GM12872 (cell line): Measurements from ENCODE around the gene MFSD8.

Source experiments
- TF ChIP-seq, protein P1 (sequence below): IDR thresholded peaks from 3 replicates; pipeline ENCODE4 v1.5.1; 2011; ENCODE audit warnings: low read depth, mild to moderate bottlenecking, low read length, moderate library complexity; ENCODE audit not compliant: insufficient read depth

MFSD8 gene, protein sequence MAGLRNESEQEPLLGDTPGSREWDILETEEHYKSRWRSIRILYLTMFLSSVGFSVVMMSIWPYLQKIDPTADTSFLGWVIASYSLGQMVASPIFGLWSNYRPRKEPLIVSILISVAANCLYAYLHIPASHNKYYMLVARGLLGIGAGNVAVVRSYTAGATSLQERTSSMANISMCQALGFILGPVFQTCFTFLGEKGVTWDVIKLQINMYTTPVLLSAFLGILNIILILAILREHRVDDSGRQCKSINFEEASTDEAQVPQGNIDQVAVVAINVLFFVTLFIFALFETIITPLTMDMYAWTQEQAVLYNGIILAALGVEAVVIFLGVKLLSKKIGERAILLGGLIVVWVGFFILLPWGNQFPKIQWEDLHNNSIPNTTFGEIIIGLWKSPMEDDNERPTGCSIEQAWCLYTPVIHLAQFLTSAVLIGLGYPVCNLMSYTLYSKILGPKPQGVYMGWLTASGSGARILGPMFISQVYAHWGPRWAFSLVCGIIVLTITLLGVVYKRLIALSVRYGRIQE

DNA sequence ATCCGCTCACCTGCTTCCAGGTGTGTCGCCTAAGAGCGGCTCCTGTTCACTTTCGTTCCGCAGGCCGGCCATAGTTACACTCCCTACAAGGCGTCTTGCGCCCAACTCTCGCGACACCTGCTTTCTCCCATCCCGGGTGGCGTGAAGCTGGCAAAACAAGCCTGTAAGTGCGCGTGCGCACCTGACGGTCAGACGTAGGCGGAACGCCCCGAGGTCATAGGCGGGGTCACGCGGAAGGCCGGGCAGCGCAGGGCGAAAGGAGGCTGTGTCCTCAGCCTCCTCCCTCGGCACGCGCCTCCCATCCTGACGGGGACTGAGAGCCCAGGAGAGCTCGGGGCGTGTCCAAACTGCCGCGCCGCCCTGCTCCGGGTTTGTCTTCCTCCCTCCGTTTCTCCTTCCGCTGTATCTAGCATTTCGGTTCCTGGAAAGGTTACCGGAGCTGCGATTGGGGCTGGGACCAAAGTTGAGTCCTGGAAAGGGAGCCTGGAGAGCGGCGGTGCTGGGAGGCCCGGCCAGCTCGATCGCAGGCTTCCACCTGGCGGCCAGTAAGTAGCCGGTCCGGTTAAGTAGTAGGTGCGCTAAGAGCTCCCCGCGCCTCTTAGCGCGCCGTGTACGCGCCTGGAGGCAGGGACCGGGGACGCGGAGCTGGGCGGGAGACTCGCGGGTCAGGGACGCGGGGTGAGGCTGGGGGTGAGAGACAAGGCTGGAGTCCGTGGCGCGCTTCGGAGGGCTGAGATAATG lies at the start of gene MFSD8, which contains the start of gene ABHD18:
Gene MFSD8, minus strand, starts transcription at position 112 of the 741 bp plus-strand sequence. Its CDS starts 40 bp downstream, at position 72.
Gene ABHD18, plus strand, starts transcription at position 345 of the 741 bp plus-strand sequence. CDS start 17,550 bp downstream, outside the sequence.
- TF ChIP-seq, protein P1, sequence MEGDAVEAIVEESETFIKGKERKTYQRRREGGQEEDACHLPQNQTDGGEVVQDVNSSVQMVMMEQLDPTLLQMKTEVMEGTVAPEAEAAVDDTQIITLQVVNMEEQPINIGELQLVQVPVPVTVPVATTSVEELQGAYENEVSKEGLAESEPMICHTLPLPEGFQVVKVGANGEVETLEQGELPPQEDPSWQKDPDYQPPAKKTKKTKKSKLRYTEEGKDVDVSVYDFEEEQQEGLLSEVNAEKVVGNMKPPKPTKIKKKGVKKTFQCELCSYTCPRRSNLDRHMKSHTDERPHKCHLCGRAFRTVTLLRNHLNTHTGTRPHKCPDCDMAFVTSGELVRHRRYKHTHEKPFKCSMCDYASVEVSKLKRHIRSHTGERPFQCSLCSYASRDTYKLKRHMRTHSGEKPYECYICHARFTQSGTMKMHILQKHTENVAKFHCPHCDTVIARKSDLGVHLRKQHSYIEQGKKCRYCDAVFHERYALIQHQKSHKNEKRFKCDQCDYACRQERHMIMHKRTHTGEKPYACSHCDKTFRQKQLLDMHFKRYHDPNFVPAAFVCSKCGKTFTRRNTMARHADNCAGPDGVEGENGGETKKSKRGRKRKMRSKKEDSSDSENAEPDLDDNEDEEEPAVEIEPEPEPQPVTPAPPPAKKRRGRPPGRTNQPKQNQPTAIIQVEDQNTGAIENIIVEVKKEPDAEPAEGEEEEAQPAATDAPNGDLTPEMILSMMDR, result peak; percentile 50

DNA sequence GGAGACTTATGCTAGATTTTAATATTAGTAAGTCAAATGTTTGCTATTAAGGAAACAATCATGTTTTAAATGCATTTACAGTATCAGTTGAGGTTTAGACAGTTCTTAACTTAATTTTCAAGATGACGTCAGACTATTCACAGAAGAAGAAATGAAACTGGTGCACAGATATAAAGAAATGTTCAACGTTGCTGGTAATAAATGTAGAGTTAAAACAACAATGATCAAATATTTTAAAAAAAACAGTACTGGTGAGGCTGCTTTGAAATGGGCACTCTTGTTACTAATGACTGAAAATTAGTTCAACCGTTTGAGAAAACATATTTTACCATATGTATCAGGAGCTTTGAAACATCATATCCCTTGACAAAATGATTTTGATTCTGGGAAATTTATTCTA lies 44.5 kb upstream of the MFSD8 start:
- TF ChIP-seq, protein P1, result no peak

DNA sequence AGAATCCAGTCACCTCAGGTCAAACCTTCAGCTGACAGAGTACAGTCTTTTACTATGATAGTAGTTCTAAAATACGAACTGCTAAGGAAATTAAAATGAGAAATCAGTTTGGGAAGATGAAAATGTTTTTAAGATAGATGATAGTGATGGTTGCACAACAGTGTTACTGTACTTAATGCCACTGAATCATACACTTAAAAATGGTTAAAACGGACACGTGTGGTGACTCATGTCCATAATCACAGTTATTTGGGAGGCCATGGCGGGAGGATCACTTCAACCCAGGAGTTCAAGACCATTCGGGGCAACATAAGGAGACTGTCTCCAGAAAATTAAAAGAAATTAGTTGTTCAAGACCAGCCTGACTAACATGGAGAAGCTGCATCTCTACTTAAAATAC lies 41.6 kb upstream of the MFSD8 start:
- TF ChIP-seq, protein P1, result no peak

DNA sequence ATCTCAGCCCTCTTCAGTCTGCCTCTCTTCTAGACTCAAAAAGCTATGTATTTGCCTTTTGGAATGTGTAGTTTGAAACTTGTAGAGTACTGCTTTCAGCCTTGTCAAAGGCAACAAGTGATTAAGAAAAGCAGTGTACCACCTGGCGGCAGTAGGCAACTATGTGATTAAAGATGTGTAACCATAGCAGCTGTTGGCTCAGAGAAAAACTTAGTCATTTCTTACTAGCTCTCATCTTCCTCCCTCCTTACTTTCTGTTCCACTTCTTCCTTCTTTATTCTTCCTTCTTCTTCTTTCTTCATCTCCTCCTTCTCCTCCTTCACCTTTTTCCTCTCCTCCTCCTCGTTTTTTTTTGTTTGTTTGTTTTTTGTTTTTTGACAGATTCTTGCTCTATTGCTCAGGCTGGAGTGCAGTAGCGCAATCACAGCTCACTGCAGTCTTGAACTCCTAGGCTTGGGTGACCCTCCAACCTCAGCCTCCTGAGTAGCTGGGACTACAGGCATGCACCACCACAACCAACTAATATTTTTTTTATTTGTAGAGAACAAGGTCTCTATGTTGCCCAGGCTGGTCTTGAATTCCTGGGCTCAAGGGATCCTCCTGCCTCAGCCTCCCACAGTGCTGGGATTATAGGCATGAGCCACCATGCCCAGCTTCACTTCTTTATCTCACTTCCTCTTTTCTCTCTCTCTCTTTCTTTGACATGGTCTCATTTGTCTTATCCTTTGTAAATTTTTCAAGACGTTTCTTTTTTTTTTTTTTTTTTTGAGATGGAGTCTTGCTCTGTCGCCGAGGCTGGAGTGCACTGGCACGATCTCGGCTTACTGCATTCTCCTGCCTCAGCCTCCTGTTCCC lies 32.8 kb upstream of the MFSD8 start:
- TF ChIP-seq, protein P1, result peak; percentile 66

DNA sequence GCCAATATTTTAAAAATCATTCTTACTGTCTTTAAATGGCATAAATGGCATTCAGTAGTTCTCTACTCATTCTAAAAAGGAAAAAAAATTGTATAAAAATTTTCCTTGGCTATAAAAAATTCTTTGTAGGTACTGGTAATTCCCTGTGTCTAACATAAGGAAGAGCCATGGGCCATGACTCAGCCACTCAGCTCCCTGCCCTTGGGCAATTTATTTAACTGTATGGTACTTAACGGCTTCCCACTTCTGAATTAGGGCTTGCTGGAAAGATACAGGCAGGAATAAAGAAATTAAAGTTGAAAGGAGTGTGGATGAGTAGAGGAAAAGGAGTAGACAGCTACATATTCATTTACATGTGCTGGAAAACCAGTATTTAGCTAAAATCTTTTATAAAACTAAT lies 30.8 kb upstream of the MFSD8 start:
- TF ChIP-seq, protein P1, result no peak

DNA sequence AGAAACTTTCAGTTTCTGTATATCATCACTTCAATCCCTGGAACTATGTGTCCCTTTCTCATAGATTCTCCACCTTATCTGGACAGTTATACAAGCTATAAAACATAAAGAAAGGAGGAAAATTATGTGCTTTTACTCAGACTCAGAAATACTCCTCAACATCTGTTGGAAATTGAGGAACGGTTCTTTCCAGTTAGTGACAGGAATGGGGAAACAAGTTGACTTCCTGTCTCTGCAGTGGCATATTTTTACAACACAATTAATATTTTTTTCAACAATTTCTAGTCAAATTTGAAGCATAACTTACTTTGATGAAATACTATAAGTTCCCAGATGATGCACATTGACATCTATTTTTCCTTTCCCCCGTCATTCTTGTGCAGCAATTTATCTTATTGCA lies 28.2 kb upstream of the MFSD8 start:
- TF ChIP-seq, protein P1, result no peak
